ENCODE results near the gene MMP28.

Gene MMP28

DNA sequence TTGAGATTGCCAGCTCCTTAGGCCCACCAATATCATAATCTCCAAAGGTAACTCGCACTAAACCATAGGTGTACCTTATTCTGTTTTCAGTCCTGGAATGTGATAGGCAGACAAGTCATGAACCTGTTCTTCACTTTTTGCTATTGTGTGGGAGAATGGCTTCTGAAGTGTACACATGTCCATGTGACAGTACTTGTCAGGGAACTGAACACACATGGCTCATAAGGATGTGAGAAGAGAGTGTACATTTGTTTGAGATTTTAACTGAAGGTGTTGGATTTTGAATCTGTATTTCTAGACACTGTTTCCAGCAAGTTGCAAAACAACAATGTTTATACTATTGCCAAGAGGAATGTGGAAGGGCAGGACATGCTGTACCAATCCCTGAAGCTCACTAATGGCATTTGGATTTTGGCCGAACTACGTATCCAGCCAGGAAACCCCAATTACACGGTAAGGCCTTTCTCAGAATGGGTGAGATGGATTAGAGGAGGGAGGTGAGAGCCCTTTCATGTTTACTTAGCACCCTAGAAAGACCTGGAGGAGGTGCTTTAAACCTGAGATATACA lies 78.5 kb downstream of the MMP28 start:
- TF ChIP-seq, protein P1, sequence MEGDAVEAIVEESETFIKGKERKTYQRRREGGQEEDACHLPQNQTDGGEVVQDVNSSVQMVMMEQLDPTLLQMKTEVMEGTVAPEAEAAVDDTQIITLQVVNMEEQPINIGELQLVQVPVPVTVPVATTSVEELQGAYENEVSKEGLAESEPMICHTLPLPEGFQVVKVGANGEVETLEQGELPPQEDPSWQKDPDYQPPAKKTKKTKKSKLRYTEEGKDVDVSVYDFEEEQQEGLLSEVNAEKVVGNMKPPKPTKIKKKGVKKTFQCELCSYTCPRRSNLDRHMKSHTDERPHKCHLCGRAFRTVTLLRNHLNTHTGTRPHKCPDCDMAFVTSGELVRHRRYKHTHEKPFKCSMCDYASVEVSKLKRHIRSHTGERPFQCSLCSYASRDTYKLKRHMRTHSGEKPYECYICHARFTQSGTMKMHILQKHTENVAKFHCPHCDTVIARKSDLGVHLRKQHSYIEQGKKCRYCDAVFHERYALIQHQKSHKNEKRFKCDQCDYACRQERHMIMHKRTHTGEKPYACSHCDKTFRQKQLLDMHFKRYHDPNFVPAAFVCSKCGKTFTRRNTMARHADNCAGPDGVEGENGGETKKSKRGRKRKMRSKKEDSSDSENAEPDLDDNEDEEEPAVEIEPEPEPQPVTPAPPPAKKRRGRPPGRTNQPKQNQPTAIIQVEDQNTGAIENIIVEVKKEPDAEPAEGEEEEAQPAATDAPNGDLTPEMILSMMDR (conservative IDR thresholded peaks at IDR 0.05), result no peak
- no peak for TF ChIP-seq ZFX (IDR thresholded peaks at IDR 0.05)
- no peak overlapping the region; the same call in 1 of the 2 replicates for H3K27ac ChIP-seq

DNA sequence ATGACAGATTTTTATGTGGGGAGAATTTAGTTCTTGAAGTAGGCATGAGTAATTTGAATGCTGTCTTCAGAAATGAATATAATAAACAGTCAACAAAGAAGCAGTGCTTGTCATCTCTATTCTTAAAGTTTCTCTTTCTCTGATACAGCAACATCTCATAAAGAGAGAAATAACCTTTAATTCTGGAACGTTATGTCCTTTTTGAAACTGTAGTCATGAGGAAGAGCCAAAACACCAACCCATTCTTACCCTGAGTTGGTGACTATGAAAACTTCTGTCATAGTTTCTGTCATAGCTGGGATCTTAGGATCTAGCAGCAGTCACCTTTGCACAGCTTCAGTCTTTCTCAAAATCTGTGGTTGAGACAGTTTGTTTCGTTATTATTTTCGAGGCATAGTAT lies 79.3 kb downstream of the MMP28 start:
- H3K27ac ChIP-seq, result no peak overlapping the region
- TF ChIP-seq ZFX (IDR thresholded peaks at IDR 0.05), result no peak
- TF ChIP-seq, protein P1 (conservative IDR thresholded peaks at IDR 0.05), result no peak
